GM12875 (cell line): ENCODE data around the gene ARID3C.

Experiments
- H3K4me3 ChIP-seq: one replicate; pipeline ENCODE4 v1.5.1; 2011; ENCODE audit warnings: low read depth, low read length, control low read depth
- TF ChIP-seq, protein P1 (sequence below): IDR thresholded peaks from 2 replicates; pipeline ENCODE4 v1.5.1; 2011; ENCODE audit warnings: low read depth, mild to moderate bottlenecking, control low read depth, inconsistent platforms, low read length, moderate library complexity, borderline replicate concordance; ENCODE audit not compliant: insufficient read depth

ARID3C gene

GRCh38 chr9:34585946-34586669 is 42.8 kb downstream of the ARID3C start:
- TF ChIP-seq, protein P1, sequence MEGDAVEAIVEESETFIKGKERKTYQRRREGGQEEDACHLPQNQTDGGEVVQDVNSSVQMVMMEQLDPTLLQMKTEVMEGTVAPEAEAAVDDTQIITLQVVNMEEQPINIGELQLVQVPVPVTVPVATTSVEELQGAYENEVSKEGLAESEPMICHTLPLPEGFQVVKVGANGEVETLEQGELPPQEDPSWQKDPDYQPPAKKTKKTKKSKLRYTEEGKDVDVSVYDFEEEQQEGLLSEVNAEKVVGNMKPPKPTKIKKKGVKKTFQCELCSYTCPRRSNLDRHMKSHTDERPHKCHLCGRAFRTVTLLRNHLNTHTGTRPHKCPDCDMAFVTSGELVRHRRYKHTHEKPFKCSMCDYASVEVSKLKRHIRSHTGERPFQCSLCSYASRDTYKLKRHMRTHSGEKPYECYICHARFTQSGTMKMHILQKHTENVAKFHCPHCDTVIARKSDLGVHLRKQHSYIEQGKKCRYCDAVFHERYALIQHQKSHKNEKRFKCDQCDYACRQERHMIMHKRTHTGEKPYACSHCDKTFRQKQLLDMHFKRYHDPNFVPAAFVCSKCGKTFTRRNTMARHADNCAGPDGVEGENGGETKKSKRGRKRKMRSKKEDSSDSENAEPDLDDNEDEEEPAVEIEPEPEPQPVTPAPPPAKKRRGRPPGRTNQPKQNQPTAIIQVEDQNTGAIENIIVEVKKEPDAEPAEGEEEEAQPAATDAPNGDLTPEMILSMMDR, result no peak
- H3K4me3 ChIP-seq, result no peak overlapping the region

DNA sequence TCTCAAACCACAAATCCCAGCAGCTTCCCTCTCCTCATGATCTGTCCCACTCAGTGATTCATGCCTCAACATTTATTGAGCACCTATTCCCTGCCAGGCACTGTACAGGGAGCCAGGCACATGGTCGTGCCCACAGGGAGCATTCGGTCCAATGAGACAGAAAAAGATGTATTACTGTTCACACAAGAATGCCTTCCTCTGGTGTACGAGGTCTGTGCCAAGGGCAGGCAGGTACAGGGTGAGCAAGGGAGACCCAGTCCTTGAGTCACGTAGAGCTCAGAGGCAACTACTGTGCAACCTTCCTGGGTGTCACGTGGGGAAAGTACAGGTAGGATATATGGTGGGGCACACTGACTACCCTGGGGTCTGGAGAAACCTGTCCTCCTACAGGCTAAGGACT is 43.9 kb downstream of the ARID3C start:
- TF ChIP-seq, protein P1, result no peak

DNA sequence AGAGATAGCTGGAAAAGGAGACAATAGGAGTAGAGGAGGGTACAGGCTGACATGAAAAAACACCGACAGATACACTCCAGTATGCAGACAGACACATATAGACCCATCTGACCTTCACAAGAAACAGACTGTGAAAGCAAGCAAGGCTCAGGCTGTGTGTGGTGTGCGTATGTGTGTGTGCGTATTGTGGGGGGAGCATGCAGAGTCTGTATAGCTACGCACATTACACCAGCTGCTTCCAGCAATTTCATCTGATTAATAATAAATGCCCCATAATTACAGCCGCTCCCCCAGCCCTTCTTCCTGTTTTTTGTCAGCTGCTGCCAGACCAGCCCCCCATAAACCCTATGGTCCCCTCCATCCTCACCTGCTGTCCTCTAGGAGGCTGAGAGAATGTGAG is 46.1 kb downstream of the ARID3C start:
- TF ChIP-seq, protein P1, result no peak
- H3K4me3 ChIP-seq, result no peak overlapping the region

More for the DNA sequence above, 43.9 kb downstream of the ARID3C start:
- H3K4me3 ChIP-seq, result no peak overlapping the region

GRCh38 chr9:34581318-34581717 is 47.5 kb downstream of the ARID3C start:
- TF ChIP-seq, protein P1, result no peak
- no peak overlapping the region for H3K4me3 ChIP-seq

DNA sequence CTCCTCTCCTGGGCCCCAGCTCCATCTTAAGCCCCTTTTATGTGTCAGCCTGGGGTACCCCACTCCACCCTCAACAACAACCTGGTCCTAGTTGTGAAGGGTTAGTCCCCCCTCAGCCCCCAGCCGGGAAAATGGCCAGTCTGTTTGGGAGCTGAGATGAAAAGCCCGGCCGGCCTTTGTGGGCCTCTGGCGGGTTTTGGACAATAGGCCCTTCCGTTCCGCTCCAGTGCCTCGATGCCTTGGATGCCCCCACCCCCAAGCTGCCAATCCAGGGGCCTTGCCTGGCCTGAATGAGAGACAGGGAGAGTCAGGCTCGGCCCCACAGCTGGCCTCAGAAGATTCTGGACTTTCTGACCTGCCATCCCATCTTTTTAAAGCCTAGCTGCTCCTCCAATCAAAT is 48.5 kb downstream of the ARID3C start:
- H3K4me3 ChIP-seq, result no peak overlapping the region
- TF ChIP-seq, protein P1, result no peak

DNA sequence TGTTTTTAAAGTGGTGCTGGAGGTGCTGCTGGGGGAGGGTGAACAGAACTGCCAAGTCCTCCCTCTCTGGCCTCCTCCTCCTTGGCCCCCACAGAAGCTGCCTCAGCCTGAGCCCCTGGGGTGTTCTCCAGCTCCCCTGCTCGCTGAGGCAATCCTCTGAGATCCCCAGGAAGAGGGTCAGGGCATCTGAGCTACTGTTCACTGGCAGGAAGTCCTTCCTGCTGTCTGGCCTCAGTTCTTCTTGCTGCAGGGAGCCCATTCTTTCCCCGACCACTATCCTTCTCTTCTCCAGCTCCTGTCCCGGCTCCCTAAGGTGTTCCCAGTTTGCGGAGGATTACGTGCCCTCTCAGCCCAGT is 49.1 kb downstream of the ARID3C start:
- no peak overlapping the region for H3K4me3 ChIP-seq
- TF ChIP-seq, protein P1, result no peak

DNA sequence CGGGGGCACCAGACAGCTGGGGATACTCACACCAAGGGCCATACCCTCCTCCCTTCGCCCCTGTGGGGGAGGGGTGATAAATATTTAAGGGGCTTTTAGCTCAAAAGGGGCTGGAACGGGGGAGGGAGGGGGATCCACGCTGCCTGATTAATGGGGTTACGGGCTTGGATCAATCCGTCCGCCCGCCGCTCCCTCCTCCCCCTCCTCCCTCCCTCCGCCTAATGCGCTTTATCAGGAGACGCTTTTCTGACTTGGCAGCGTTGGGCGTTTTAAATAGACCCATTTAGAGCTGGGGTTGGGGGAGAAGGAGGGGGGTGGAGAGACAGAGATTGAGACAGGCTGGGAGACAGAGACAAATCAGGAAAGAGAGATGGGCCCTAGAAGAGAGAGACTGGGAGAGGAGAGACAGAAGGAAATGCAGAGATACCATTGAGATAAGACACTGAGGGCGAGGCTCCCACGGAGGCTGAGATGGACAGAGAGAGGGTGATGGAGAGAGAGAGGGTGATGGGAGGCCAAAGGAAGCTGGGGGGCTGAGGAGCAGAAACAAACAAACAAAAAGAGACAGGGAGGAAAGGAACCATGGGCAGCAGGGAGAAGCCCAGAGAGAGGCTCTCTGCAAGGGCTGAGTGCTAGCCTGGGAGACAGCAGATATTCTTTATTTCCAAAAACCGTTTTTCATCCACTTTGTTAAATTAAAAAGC is 49.6 kb downstream of the ARID3C start:
- TF ChIP-seq, protein P1, result no peak

More for the DNA sequence above, 49.6 kb downstream of the ARID3C start:
- H3K4me3 ChIP-seq, result no peak overlapping the region
